ENCODE data around the gene ARID1B. TPM values are rescaled to one million over a fixed set of nuclear protein-coding genes. Genes with fewer than 3 reads are reported as not detected.
"Not testable (repeated sequence)": the region's sequence is repeated elsewhere in the genome, so short reads cannot be mapped to it uniquely, and the experiment has no call there.

ARID1B gene
- total RNA-seq, 6 experiments from 2014 or later = 32.5 to 44.3 (median 36.5) TPM

GRCh38 chr6:156943816-156944215 is 166.6 kb downstream of the ARID1B start:
- Mint-ChIP-seq H3K9me3 (no peaks in the 10 kb centered on the region), H3K4me1 (ENCODE audit: low read depth) (peaks cover 59% of the 10 kb centered on the region), H3K27ac (no peak overlapping the region; the same call in 1 of the 2 replicates), H3K27me3 (ENCODE audit: insufficient read depth) (no peaks in the 10 kb centered on the region; the same call in none of the 2 replicates), H3K4me3 (no peak overlapping the region), H3K36me3 (ENCODE audit: low read depth) (no peaks in the 10 kb centered on the region)
- TF ChIP-seq, protein P1, sequence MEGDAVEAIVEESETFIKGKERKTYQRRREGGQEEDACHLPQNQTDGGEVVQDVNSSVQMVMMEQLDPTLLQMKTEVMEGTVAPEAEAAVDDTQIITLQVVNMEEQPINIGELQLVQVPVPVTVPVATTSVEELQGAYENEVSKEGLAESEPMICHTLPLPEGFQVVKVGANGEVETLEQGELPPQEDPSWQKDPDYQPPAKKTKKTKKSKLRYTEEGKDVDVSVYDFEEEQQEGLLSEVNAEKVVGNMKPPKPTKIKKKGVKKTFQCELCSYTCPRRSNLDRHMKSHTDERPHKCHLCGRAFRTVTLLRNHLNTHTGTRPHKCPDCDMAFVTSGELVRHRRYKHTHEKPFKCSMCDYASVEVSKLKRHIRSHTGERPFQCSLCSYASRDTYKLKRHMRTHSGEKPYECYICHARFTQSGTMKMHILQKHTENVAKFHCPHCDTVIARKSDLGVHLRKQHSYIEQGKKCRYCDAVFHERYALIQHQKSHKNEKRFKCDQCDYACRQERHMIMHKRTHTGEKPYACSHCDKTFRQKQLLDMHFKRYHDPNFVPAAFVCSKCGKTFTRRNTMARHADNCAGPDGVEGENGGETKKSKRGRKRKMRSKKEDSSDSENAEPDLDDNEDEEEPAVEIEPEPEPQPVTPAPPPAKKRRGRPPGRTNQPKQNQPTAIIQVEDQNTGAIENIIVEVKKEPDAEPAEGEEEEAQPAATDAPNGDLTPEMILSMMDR (IDR thresholded peaks at IDR 0.05) = no peak
- no peak for DNase-seq

DNA sequence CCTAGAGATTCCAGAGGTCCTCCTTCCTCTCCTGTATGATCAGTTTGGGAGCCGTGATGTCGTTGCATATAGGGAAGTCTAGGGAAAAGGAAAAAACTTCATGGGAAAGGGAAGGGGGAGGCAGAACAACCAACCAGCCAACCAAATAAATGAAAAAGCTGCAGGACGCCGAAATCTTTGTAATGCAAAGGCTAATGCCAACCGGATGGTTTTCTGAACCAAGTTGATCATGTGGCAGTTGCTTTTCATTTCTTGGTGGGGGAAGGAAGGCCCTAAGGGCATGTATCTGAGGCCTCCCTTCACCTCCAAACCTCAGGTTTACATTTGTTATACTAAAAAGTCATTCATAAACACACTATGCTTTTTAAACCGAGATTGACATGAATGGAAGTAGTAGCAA is 167.2 kb downstream of the ARID1B start:
- no peak overlapping the region for H3K4me3 Mint-ChIP-seq

GRCh38 chr6:156945789-156946172 is 168.6 kb downstream of the ARID1B start:
- Mint-ChIP-seq H3K27ac (peak overlapping the region; percentile 9; the same call in 1 of the 2 replicates), H3K4me1 (ENCODE audit: low read depth) (peaks cover 73% of the 10 kb centered on the region)
- not testable (repeated sequence) for H3K9me3 Mint-ChIP-seq; H3K36me3 Mint-ChIP-seq (ENCODE audit: low read depth); H3K27me3 Mint-ChIP-seq (ENCODE audit: insufficient read depth); H3K4me3 Mint-ChIP-seq; DNase-seq

More for the DNA sequence above, 167.2 kb downstream of the ARID1B start:
- Mint-ChIP-seq H3K9me3 (no peaks in the 10 kb centered on the region), H3K4me1 (ENCODE audit: low read depth) (peaks cover 65% of the 10 kb centered on the region), H3K36me3 (ENCODE audit: low read depth) (no peaks in the 10 kb centered on the region), H3K27me3 (ENCODE audit: insufficient read depth) (no peaks in the 10 kb centered on the region; the same call in none of the 2 replicates), H3K27ac (no peak overlapping the region; the same call in 1 of the 2 replicates)
- TF ChIP-seq, protein P1 (IDR thresholded peaks at IDR 0.05) = no peak
- no peak for DNase-seq

DNA sequence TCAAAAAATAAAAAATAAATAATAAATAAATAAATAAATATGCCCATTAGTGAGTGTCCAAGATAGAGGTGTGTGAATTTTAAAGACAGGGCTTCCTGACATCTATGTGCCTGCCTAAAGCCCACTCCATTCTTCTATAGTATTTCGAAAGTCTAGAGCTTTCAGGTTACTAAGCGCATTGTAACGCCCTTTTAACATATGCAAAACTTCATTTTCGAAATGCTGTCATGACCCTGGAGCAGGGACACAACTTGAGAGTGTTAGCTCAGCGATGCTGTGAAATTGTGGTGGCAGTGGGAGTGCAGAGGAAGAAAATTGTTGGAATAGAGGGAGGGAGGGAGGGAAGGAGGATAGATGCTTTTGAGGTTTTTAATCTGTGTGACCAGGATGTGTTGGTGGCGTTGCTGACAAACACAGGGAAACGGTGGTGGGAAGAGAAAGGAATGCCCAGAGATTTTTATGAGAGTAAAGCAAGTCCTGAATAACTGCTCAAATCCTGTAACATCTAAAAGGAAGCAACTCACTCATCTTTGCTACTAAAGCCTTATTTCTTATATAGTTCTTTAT is 169.3 kb downstream of the ARID1B start:
- no peak overlapping the region for H3K4me3 Mint-ChIP-seq
- H3K4me1 Mint-ChIP-seq (ENCODE audit: low read depth) = peaks cover 80% of the 10 kb centered on the region
- no peak for DNase-seq
- H3K27ac Mint-ChIP-seq = no peak overlapping the region; the same call in 1 of the 2 replicates
- H3K36me3 Mint-ChIP-seq (ENCODE audit: low read depth) = no peaks in the 10 kb centered on the region
- no peaks in the 10 kb centered on the region for H3K9me3 Mint-ChIP-seq
- TF ChIP-seq, protein P1 (IDR thresholded peaks at IDR 0.05) = no peak
- H3K27me3 Mint-ChIP-seq (ENCODE audit: insufficient read depth) = no peaks in the 10 kb centered on the region; the same call in none of the 2 replicates

- peaks cover 80% of the 10 kb centered on the region for H3K4me1 Mint-ChIP-seq (ENCODE audit: low read depth)
- H3K36me3 Mint-ChIP-seq (ENCODE audit: low read depth) = no peaks in the 10 kb centered on the region
- DNase-seq = no peak
- TF ChIP-seq, protein P1 (IDR thresholded peaks at IDR 0.05) = no peak
- no peak overlapping the region for H3K27ac Mint-ChIP-seq
- no peaks in the 10 kb centered on the region; the same call in none of the 2 replicates for H3K27me3 Mint-ChIP-seq (ENCODE audit: insufficient read depth)
- no peaks in the 10 kb centered on the region for H3K9me3 Mint-ChIP-seq
- H3K4me3 Mint-ChIP-seq = no peak overlapping the region
Measured at GRCh38 chr6:156948277-156948676, 171.1 kb downstream of the ARID1B start.

DNA sequence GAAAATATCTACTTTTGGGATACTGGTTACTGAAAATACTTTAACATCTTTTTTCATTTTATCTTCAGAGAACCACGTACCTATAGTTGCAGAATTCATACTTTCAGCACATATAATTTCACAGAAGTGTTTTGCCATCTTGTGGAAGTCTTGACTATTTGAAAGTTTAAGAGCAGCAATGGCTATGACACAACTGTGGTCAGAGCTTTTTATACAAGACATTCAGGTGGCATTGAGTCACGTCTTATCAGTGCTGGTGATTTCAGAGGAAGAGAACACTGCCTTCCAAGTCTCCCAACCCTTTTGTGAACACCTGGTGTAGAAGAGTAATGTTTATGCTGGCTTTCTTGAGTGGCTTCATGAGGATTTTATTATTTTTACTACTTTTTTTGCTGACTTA is 171.6 kb downstream of the ARID1B start:
- H3K27ac Mint-ChIP-seq = peak overlapping the region; percentile 87
- no peaks in the 10 kb centered on the region for H3K9me3 Mint-ChIP-seq
- H3K4me3 Mint-ChIP-seq = peak overlapping the region; percentile 70
- H3K4me1 Mint-ChIP-seq (ENCODE audit: low read depth) = peaks cover 80% of the 10 kb centered on the region
- no peaks in the 10 kb centered on the region; the same call in none of the 2 replicates for H3K27me3 Mint-ChIP-seq (ENCODE audit: insufficient read depth)
- peak; percentile 85 for DNase-seq
- TF ChIP-seq, protein P1 (IDR thresholded peaks at IDR 0.05) = peak; percentile 48
- H3K36me3 Mint-ChIP-seq (ENCODE audit: low read depth) = no peaks in the 10 kb centered on the region
